MM.1S (cell line): ENCODE results near the gene BACE2.

Source experiments
- EZH2 ChIP-seq: fragments of 300-600 bp; sonication (generic); optimal IDR thresholded peaks from 2 replicates; pipeline ENCODE3; 2017; ENCODE audit warnings: low read depth, mild to moderate bottlenecking, antibody characterized with exemption, low read length, mixed read lengths
- EZH2phosphoT487 ChIP-seq: fragments of 300-600 bp; sonication (generic); IDR thresholded peaks from 2 replicates; pipeline ENCODE4 v1.6.1; 2018; ENCODE audit warnings: antibody characterized with exemption, low read length
- TF ChIP-seq, protein P1 (sequence below): fragments of 300-600 bp; sonication (generic); IDR thresholded peaks from 2 replicates; pipeline ENCODE4 v1.5.1; 2016; ENCODE audit warnings: antibody characterized with exemption, low read length, mixed read lengths

DNA sequence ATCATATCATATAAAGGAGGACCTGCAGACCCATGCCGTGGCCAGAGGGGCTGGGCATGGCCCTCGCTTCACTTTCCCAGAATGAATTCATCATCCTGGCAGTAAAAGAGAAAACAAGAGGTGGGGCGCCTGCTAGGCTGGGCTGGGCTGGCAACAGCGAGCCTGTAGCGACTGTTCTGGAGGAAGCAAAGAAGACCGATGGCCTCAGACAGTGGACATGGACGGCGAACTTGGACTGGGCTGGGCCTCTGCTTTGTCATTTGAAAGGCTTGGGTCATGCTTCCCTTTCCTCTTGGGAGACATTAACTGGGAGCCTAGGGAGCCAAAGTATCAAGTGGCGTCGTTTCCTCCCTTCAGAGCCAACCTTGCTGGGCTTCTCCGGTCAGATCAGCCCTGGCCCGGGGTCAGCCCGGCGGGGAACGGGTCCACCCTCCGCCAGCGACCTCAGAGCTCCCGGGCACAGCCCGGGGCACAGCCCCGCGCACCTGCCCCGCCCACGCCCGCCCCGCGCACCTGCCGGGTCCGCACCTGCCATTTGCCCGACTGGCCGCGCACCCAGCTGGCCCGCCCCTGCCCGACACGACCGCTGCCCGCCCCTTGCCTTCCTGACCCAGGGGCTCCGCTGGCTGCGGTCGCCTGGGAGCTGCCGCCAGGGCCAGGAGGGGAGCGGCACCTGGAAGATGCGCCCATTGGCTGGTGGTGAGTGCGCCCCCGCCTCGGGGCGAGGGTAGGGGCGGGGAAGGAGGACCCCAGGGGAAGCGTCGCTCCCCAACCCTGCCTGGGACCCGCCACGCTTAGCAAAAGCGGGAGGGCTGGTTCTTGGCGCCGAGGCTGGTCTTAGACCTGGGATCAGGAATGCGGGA, 148.5 kb downstream of the BACE2 start, which contains the start of gene FAM3B:
- TF ChIP-seq, protein P1, sequence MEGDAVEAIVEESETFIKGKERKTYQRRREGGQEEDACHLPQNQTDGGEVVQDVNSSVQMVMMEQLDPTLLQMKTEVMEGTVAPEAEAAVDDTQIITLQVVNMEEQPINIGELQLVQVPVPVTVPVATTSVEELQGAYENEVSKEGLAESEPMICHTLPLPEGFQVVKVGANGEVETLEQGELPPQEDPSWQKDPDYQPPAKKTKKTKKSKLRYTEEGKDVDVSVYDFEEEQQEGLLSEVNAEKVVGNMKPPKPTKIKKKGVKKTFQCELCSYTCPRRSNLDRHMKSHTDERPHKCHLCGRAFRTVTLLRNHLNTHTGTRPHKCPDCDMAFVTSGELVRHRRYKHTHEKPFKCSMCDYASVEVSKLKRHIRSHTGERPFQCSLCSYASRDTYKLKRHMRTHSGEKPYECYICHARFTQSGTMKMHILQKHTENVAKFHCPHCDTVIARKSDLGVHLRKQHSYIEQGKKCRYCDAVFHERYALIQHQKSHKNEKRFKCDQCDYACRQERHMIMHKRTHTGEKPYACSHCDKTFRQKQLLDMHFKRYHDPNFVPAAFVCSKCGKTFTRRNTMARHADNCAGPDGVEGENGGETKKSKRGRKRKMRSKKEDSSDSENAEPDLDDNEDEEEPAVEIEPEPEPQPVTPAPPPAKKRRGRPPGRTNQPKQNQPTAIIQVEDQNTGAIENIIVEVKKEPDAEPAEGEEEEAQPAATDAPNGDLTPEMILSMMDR, result no peak
- no peak for TF ChIP-seq EZH2
- TF ChIP-seq EZH2phosphoT487, result no peak
